HG02798 (cell line): ENCODE measurements around the gene HMX3.

Experiments
- ATAC-seq: cut with Tn5 transposase; IDR thresholded peaks from one replicate; pipeline ENCODE4 v1.9.1; 2021; ENCODE audit warnings: mild to moderate bottlenecking; ENCODE audit not compliant: unreplicated experiment, poor library complexity

Gene HMX3

DNA sequence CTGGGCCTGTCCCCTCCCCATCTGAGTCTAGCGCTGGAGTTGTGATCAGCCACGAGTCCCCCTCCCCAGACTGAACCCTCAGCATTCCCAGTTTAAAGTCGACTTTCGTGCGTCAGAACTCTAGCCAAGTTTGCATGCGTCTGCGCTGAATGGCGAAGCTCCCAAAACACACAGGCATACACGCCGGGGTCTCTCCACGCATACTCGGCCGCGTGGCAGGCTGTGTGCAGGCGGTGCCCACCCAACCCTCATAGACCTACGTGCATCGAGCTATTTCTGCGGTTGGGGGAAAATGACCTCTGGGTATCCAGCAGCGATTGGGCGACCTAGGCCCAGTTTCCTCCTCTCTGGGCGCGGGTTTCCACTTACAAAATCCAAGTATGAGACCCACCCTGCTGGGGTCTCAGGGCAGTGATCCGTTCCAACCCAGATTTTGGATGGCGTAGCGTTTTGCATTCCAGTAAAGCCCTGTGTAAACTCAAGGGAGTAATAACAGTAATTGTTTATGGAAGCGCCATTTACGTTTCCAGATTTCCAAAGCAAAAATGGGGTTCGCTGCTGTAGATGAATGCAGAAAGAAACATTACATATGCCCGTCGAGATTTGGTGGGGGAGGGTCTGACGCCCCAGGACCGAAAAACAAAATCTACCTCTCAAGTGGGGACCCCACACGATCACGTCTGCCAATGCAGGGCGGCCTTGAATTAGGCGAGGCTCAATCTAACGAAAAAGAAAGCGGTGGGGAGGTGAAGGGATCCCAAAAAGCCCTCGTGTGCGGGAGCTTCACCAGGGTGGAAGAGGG, 2.0 kb upstream of the HMX3 start:
- no peak for ATAC-seq

DNA sequence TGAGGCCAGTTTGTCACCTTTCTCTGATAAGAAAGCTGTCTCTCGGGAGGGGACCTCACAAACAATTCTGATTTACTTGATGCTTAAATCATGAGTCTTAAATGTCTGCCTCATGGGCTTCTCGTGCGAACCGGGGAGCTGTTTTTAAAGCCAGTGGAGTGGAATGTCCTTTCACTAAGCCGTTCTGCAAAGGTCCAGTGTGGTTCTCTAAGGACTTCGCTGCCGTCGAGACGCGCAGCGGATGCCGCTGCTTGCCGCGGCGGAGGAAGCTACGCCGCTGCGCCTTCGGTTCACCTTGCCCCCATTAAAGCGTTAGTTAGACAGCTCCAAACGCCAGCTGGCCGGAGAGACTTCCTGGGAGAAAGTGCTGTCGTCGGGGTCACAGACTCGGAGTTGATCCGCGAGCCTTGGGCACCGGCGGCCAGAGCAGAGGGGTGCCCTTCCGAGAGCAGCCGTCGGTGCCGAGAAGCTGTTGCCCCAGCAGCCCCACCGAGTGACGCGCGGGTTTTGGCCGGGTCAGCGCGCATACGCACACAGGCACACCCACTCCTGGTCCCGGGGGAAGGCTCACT, 1.3 kb upstream of the HMX3 start:
- no peak for ATAC-seq

DNA sequence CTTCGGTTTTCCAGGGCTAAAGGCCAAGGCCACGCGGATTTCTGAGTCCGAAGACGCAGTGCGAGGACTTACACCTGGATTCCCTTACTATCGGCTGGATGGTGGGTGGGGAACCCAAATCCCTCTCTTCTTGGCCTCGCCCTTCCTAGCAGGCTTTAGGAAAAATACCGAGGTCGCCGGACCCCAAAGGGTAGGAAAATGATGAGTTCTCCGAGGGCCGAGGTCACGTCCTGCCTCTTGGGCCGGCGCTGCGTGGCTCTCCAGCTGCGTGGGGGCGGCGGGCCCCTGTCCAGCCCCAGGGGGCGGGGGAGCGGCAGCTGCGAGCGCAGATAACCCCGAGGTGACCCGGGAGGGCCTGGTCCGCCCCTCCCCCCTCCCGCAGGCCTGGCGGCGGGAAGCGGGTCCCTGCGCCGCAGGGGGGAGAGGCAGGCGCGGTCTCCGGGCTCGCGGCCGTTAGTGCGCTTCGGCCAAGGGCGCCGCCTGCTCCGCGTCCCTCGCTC, 805 bp upstream of the HMX3 start:
- ATAC-seq: no peak

DNA sequence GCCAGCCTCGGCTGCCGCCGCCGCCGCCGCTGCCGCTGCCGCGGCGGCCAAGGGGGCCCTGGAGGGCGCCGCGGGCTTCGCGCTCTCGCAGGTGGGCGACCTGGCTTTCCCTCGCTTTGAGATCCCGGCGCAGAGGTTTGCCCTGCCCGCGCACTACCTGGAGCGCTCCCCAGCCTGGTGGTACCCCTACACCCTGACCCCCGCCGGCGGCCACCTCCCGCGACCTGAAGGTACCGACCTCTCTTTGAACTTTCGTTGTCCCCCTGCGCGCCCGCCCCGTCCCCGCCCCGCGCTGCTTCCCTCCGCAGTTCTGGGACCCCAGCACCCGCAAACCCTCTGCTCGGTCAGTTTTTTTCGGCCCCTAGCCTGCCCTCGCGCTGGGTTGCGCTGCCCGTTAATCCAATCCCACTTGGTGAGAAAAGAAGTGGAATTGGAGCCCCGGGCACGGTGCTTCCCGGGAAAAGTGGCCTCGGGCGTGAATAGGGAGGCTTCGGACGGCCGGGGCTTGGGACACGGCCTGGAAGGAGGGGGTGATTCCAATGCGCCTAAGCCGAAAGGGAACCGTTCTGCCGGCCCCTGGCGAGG, 543 bp downstream of the HMX3 start:
- no peak for ATAC-seq

DNA sequence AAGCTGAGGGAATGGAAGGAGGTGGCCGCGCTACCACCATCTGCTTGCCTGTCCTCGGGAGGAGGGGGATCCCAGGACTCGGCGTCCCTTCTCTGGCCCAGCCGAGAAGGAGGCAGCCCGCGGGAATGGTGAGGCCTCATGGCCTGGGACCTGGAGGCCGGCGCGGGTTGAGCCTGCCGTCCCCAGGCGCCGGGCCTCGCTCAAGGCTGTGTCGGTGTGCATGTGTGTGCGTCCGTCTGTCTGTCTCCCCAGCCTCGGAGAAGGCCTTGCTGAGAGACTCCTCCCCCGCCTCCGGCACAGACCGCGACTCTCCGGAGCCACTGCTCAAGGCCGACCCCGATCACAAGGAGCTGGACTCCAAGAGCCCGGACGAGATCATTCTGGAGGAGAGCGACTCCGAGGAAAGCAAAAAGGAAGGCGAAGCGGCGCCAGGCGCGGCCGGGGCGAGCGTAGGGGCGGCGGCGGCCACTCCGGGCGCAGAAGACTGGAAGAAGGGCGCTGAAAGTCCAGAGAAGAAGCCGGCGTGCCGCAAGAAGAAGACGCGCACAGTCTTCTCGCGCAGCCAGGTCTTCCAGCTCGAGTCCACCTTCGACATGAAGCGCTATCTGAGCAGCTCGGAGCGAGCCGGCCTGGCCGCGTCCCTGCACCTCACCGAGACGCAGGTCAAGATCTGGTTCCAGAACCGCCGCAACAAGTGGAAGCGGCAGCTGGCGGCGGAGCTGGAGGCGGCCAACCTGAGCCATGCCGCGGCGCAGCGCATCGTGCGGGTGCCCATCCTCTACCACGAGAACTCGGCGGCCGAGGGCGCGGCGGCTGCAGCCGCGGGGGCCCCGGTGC, 1.3 kb downstream of the HMX3 start:
- no peak for ATAC-seq

DNA sequence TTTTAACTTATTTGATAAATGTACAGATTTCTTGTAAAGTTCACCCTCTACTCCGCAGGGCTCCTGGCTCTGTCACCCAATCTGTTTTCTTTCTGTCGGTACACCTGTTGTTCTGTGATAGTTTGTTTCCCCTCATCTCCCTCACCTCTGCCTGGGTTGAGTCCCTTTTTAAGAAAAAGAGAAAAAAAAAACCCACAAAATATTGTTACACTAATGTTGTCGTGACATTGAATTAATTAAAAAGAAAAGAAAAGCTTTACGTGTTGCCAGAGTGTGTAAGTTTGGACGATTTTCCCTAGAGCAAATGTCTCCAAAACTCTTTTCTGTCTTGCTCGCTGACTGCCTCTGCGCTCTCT, 3.4 kb downstream of the HMX3 start:
- ATAC-seq: no peak

DNA sequence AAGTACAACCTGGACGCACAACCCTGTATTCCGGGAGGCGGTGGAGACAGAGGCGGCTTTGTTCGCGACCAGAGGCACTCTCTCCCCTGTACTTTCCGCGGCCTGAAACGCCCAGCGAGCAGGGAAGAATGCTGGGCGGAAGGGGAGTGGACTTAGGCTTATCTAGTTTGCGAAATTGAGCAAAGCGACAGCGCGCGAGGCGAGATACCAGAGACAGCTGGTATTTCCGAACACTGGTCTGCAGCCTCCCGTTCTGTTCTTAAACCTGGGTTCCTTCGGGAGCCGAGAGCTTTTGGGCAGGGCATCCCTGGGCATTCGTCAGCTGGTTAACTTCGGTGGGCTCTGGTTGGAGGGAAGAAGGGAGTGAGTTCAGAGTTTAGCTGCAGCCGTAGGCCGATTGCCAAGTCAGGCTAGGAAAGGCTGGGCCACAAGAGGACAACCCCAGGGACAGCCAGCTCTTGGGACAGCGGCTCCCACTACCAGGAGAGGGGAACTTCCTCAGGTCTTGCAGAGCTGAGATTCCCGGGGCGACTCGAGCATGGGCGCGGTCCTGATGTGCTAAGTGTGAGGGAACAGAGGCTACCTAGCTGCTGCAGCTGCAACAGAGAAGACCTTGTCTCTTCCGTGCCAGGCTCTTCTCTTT, 3.9 kb downstream of the HMX3 start:
- ATAC-seq: no peak

DNA sequence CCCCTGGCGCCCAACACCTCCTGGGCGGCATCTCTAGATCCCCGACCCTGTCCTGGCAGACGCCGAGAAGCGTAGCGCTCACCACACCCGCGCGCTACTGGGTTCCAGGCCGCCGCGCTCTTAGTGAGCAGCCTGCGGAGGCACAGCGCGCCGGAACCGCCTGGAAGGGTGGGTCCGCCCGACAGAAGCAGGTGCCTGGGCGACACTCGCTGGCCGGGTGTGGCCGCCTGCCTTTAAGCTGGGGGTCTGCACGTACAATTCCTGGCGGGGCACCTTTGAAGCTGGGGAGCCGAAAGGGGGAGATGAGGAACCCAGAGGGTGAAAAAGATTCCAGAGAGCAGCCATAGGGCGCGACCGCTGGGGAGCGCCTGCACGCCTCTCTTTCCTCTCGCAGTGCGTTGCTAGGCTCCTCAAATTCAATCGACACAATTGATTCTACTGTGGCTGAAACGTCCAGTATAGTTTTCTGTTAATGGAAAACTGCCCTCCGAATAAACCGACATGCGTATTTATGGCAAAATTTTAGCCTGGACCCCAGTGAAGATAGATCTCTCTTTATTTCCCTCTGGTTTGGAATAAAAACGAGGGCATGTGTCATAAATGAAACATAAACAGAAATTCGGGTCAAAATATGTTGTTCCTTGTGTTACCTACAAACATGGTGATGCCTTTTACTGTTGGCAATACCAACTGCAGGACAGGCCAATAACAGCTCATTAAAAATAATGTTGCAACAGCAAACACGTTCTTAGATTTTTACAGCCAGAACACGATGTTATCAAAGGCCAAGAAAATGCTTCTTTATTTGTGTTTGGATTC, 4.6 kb downstream of the HMX3 start:
- ATAC-seq: no peak

DNA sequence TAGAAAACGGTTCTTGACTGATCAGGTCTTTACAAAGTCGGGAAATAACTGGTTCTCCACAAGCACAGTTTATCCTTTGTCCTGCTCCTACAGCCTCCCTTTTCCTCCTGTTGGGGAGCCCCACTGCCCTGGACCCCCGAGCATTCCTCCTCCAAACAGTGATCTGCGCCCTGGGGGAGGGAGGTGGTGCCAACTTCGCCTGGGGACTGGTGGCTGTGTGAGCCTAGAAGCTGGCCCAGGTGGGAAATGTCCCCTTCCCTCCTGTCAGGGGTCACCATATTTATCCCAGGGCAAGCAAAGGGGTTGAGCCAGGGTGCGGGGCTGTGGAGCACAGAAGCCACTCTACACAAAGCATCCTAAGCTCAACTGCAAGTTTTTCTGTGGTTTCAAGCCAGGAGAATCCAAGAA, 5.2 kb downstream of the HMX3 start:
- no peak for ATAC-seq

DNA sequence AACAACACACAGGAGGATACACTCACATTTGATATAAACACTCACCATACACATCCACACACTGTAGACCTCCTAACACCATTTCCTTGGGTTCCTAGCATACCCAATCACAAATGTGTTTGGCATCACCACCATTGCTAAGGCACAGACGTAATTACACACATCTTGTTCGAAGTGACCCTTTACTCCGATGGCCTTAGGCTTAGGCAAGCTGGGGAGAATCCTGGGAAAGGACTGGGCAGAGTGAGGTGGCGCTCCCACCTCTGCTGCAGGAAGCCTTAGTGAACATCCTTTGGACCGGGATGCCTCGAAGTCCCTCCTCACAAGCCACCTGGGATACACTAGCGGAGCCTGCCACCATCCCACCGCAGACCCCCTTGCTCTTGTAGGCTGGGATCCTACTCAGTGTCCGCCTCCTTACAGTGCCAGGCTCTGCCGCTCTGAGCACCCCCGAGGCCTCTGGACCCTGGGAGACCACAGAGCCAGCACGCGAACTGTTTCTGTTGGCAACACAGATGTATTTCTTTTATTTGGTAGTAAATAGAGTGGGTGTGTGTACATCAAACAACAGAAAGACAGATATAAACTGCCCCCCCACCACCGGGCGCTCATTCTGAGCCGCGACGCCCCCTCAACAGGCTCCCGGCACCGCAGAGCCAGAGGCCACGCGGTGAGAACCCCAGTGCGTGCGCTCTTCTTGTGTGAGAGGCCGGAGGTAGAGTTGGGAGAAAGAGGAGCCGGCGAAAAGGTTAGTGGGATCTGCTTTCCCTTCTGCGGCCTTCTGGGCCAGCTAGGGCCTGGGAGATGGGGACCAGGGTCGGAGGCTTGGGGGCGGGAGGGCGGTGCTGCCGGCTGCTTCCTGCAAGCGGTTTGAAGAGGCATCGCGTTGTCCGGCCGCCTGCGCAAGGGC, 6.3 kb downstream of the HMX3 start:
- ATAC-seq: no peak

DNA sequence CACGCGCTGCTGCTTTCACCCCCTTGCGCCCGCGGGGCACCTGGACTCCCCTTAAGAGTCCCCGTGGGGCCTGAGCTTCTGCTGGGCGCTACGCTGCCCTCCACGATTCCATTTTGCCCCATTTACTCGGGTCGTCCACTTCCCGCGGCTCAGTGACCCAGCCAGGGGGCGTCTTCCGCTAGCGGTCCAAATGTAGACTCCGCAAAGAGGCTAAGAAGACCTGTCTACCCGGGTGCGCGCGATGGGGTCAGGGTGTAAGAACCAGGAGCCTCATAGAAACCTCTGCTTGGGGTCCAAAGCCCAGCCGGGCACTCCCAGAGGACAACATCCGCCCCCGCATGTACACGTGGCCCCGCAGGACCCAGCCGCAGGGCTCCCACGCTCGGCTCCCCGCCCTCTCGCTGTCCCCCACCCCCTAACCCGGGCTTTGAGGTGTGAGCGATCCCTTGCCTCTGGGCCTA, 7.0 kb downstream of the HMX3 start:
- no peak for ATAC-seq

DNA sequence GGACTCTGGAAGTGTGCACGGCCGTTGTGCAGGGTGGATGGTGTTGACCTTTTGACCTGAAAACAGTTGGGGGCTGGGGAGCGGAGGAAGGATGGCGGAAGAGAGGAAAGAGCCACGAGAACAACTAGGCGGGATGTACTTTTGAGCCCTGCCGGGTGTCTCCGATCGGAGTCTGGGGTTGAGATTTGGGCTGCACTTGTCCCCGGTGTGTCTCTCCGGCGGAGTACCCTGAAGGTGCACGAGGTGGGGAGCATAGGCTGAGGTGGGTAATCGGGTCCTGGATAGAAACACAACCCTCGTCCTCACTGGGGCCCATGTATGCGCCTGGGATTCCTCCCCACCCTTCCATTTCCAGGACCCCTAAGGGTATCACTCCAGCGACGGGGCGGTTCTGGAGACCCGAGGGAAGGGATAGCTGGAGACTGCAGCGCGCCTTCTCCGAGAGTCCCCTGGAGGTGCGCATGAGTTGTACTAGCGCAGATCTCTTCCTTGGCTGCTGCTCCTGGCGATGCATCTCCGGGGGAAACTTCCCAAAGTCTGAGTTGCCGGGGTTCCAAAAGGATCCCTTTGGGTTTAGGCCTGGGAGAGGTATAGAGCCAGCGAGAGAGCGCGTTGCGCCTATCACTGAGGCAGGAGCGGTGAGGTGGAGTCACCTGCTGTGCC, 7.5 kb downstream of the HMX3 start:
- no peak for ATAC-seq

DNA sequence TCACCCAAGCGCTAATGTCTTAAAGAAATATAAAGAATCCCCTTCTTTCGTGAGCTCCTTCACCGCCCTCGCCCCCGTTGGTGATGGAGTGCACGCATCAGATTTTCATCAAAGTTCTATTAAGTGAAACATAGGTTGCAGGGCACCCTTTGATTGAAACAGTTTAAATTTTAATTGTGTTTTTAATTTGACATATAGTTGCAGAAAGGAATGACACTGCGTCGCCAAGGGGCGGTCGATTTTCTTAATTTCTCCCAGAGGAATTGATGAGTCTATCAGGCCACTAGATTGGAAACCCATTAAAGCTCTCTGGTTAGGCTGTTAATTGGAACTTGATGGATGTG, 8.0 kb downstream of the HMX3 start:
- ATAC-seq: no peak

DNA sequence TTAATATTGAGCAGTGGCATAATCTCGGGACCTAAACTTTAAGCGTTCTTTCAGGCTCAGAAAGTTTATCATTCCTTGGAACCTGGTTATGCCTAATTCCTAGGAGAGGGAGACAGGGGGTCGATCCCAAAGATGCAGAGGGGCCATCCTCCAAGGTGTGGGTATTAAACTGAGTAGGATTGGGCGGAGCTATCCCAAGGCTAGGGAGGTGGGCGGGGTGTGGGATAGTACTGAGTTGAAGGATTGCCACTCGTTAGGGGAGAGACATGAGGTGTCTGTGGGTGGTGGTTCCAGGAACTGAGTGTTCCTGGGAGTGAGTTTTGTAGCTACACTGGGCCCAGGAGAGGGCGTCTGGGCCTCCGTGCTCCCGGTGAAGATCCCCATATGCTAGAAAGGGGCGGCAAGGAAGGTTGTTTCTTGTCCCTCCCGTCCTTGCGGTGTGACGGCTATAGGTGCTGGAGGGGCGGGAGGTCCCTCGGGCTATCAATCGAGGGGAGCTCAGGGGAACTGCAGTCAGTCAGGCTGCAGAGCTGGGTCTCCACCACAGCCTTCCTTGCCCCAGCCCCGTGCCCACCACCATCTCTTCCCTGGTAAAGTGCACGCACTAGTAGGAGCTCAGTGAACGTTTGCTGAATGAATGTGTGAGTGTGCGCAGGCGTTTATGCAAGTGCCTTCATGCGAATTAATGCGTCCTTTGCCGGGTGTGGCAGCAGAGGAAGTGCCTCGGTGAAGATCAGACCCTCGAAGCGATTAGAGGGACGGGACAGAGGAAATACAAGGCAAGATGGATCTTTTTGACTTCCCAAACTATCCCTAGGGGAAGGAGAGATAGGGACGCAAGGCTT, 9.1 kb downstream of the HMX3 start:
- ATAC-seq: no peak

DNA sequence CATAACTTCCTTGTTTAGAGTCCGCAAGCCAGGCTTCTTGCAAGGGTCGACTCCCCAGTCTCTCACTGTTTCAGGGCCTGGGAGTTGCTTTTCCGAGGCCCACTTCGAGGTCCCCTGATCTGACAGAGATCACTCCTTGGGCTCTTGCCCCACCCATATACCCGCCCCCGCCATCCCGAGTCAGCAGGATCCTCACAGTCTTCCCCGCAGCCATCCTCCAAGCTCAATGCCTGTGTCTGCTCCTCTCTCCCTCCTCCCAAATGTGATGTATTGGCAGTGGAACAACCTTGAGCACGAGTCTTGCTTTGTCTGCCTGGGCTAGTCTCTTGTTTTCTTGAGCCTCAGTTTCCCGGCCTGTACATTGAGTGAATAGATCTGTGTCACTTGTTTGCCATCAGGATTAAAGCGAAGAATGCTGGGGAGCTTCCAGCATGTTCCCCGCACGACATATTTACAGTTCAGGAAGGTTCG, 9.8 kb downstream of the HMX3 start:
- ATAC-seq: no peak

DNA sequence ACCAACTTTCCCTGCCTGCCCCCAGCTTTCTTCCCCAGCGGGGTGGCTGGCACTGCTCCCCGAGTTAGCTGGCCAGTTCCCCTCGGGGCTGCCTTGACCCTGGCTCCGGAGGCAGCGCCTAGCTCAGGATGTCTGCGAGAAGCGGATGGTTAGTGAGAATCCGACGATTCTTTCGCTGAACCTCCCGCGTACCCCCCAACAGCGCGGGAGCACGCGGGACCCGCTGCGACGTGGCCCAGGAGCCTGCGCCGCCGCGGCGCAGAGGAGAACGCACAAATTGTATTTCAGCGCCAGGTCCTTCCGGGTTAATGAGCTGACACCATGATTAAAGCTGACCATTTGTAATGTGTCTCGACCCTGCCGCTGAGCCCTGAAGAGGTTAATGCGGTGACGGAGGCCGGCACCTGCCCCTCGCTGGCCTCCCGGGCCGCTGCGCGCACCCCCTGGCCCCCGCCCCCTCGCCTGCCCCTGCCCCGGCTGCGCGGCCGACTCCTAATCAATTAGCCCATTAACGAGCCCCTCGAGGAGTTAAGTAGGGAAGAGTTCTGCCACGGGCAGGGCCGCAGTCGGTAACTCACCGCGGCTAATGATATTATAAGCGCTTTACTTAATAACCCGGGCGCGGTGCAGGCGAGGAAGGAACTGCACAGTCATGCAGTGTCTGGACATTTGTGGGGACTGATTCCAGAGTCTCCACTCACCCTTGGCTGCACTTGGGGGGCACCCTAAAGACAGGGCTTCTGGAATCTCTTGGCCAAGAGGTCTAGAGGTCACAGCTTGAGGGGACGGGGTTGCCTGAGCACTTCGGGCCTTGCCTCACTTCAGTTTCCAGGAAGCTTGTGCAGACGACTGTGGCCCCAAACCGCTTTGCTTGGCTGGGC, 10.5 kb downstream of the HMX3 start:
- no peak for ATAC-seq
